Endothelial cell (in vitro differentiated cells): ENCODE data around the gene MICA. TPM values are rescaled to one million over a fixed set of nuclear protein-coding genes. Genes with fewer than 3 reads are reported as not detected.
A peak's percentile ranks its signal among the peaks of the same experiment; 100 is the strongest.

Experiments used
- DNase-seq: peaks from one replicate; pipeline ENCODE4 v3.0.0; 2021; ENCODE audit warnings: low spot score
- H3K27ac Mint-ChIP-seq: one replicate; pipeline ENCODE4 v1.8.0; 2021; ENCODE audit warnings: mixed read lengths, inconsistent platforms; ENCODE audit not compliant: unreplicated experiment
- H3K27me3 Mint-ChIP-seq: one replicate; pipeline ENCODE4 v1.8.0; 2021; ENCODE audit warnings: mild to moderate bottlenecking, moderate library complexity, mixed read lengths, inconsistent platforms; ENCODE audit not compliant: unreplicated experiment
- H3K36me3 Mint-ChIP-seq: one replicate; pipeline ENCODE4 v1.8.0; 2021; ENCODE audit warnings: mild to moderate bottlenecking, low read depth, mixed read lengths, inconsistent platforms; ENCODE audit not compliant: unreplicated experiment
- H3K4me1 Mint-ChIP-seq: one replicate; pipeline ENCODE4 v1.8.0; 2021; ENCODE audit warnings: mild to moderate bottlenecking, mixed read lengths, inconsistent platforms; ENCODE audit not compliant: unreplicated experiment
- H3K4me3 Mint-ChIP-seq: one replicate; pipeline ENCODE4 v1.8.0; 2021; ENCODE audit warnings: mild to moderate bottlenecking, mixed read lengths, inconsistent platforms; ENCODE audit not compliant: unreplicated experiment
- H3K9me3 Mint-ChIP-seq: one replicate; pipeline ENCODE4 v1.8.0; 2021; ENCODE audit warnings: mixed read lengths, inconsistent platforms; ENCODE audit not compliant: unreplicated experiment
- total RNA-seq: library from RNA; stranded (reverse); fragmentation: NEBNext Ultra II Directional; extraction: Animal tissue kit (Norgen Biotek cat#: 25700); gene quantifications from one replicate; pipeline ENCODE4 v1.2.1, GENCODE V29; 2021; ENCODE audit not compliant: unreplicated experiment
- TF ChIP-seq, protein P1 (sequence below): fragments of 200-600 bp; sonication (generic); IDR thresholded peaks from one replicate; pipeline ENCODE4 v1.5.0; 2021; ENCODE audit warnings: antibody characterized with exemption; ENCODE audit not compliant: unreplicated experiment

The MICA gene
- total RNA-seq, 1 donor from 2014 or later: 16.6 TPM

DNA sequence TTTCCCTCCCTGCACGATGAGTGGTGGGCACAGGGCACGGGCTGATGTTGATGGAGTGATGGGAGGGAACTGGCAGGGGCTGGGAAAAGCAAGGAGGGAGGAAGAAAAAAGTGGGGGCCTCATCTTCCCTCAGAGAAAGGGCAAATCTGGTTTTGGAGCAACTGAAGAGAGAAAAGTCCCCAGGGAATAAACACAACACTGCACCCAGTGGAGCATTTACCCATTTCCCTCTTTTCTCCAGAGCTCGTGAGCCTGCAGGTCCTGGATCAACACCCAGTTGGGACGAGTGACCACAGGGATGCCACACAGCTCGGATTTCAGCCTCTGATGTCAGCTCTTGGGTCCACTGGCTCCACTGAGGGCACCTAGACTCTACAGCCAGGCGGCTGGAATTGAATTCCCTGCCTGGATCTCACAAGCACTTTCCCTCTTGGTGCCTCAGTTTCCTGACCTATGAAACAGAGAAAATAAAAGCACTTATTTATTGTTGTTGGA lies 11.4 kb downstream of the MICA start:
- Mint-ChIP-seq H3K27ac (no peak overlapping the region), H3K27me3 (no peaks in the 10 kb centered on the region), H3K4me3 (no peak overlapping the region), H3K36me3 (peaks cover 23% of the 10 kb centered on the region), H3K9me3 (no peaks in the 10 kb centered on the region), H3K4me1 (peaks cover 13% of the 10 kb centered on the region)
- TF ChIP-seq, protein P1, sequence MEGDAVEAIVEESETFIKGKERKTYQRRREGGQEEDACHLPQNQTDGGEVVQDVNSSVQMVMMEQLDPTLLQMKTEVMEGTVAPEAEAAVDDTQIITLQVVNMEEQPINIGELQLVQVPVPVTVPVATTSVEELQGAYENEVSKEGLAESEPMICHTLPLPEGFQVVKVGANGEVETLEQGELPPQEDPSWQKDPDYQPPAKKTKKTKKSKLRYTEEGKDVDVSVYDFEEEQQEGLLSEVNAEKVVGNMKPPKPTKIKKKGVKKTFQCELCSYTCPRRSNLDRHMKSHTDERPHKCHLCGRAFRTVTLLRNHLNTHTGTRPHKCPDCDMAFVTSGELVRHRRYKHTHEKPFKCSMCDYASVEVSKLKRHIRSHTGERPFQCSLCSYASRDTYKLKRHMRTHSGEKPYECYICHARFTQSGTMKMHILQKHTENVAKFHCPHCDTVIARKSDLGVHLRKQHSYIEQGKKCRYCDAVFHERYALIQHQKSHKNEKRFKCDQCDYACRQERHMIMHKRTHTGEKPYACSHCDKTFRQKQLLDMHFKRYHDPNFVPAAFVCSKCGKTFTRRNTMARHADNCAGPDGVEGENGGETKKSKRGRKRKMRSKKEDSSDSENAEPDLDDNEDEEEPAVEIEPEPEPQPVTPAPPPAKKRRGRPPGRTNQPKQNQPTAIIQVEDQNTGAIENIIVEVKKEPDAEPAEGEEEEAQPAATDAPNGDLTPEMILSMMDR: no peak
- DNase-seq: no peak

DNA sequence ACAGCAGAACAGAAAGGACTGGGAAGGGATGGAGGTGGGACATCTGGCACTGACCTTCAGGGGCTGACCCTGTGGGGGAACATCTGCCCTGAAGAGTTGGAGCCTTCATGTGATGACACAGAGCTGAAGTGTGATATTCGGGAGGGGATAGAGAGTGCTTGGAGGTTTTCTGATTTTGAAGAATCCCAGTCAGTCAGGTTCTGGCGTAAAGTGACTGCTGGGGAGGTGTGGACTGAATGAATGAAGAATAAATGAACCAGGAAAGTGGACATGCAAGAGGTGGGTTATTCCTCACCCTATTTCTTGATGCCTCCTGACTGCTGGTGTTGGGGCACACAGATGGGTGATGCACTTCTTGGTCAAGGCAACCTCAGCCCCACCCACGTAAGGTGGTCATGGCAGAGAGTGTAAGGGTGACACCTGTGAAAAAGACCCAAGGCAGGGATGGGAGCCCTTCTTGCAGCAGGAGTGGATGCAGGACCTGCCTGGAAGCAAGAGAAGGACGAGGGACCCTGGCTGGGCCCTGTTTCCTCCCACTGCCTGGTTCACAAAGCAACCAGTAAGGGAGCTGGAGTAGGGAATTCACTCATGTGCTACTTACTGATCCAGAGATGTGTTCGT lies 13.1 kb downstream of the MICA start:
- TF ChIP-seq, protein P1: no peak
- Mint-ChIP-seq H3K36me3 (peaks cover 15% of the 10 kb centered on the region), H3K9me3 (no peaks in the 10 kb centered on the region), H3K4me3 (peak overlapping the region; percentile 10), H3K27ac (no peak overlapping the region), H3K4me1 (peaks cover 2% of the 10 kb centered on the region), H3K27me3 (no peaks in the 10 kb centered on the region)
- DNase-seq: no peak

DNA sequence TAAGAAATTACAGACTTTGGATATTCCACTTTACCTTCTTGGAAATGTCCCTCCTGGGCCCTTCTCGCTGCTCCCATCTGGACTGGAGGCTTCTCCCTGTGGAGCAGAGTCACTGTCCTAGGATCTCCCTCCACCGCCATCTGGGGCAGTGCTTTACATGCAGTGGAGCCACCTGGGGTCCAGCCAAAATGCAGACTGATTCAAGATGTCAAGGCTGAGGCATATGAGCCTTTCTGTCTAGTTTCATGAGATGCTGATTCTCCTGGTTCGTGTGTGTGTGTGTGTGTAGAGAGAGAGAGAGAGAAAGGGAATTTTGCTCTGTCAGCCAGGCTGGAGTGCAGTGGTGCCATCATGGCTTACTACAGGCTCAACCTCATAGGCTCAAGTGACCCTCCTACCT lies 14.9 kb downstream of the MICA start:
- no peak overlapping the region for H3K27ac Mint-ChIP-seq
- TF ChIP-seq, protein P1: no peak
- no peaks in the 10 kb centered on the region for H3K9me3 Mint-ChIP-seq
- H3K36me3 Mint-ChIP-seq: peaks cover 15% of the 10 kb centered on the region
- H3K4me3 Mint-ChIP-seq: no peak overlapping the region
- H3K27me3 Mint-ChIP-seq: no peaks in the 10 kb centered on the region
- peaks cover 19% of the 10 kb centered on the region for H3K4me1 Mint-ChIP-seq
- DNase-seq: no peak

DNA sequence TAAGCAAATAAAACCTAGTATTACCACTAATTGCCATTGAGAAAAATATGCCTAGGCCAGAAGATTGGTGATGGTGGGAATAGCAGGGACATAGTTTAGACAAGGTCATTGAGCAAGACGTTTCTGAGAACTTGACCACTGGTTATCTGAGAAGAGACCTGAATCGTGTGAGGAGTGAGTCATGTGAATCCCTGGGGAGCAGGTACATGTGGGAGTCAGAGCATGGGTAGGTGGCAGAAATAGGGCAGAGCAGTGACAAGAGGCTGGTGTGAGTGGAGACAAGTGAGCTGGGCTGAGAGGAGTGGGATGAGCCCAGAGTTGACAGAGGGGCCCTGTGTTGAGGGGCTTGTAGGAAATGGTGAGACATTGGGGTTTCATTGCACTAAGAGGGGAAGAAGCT lies 16.4 kb downstream of the MICA start:
- peaks cover 20% of the 10 kb centered on the region for H3K4me1 Mint-ChIP-seq
- TF ChIP-seq, protein P1: no peak
- H3K4me3 Mint-ChIP-seq: no peak overlapping the region
- DNase-seq: no peak
- no peaks in the 10 kb centered on the region for H3K9me3 Mint-ChIP-seq
- no peaks in the 10 kb centered on the region for H3K27me3 Mint-ChIP-seq
- H3K36me3 Mint-ChIP-seq: peaks cover 15% of the 10 kb centered on the region
- no peak overlapping the region for H3K27ac Mint-ChIP-seq

DNA sequence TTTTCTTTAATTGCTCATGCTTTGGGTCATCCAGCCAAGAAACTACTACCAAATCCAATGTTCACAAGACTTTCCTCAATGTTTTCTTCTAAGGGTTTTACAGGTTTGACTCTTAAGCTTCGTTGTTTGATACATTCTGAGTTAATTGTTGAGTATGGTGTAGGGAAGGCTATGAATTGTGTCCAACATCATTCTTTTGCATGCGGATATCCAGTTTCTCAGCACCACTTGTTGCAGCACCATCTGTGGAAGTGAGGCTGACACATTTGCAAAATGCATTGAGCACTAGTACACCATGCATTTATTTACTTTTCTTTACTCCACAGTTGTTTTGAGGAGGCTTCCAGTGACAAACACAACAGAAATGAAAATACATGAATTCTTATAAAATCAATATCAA lies 17.2 kb downstream of the MICA start:
- Mint-ChIP-seq H3K27ac (no peak overlapping the region), H3K4me1 (peaks cover 20% of the 10 kb centered on the region), H3K36me3 (peaks cover 15% of the 10 kb centered on the region), H3K4me3 (no peak overlapping the region), H3K27me3 (no peaks in the 10 kb centered on the region), H3K9me3 (no peaks in the 10 kb centered on the region)
- DNase-seq: no peak
- TF ChIP-seq, protein P1: no peak
